HG02938 (cell line): ENCODE results near the gene FRMD4A.
"Not testable (repeated sequence)": the region's sequence is repeated elsewhere in the genome, so short reads cannot be mapped to it uniquely, and the experiment has no call there.

ENCODE experiments used
- ATAC-seq: cut with Tn5 transposase; IDR thresholded peaks from one replicate; pipeline ENCODE4 v1.9.1; 2021; ENCODE audit warnings: mild to moderate bottlenecking, moderate library complexity; ENCODE audit not compliant: unreplicated experiment

FRMD4A gene

GRCh38 chr10:14158575-14158974 is 172.1 kb downstream of the FRMD4A start:
- no peak for ATAC-seq

DNA sequence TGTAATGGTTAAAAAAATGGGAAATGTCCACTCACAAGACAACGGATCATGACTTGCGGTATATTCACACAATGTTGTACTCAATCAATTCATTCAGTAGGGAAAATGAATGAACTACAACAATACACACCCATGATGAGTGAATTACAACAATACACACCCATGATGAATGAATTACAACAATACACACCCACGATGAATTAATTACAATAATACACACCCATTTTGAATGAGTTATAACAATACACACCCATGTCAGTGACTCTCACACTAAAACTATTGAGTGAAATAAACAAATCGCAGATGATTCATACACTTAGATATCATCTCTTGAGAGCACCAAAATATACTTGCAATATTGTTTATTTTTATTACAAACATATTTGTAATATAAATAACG is 174.6 kb downstream of the FRMD4A start:
- no peak for ATAC-seq

- no peak for ATAC-seq
Measured at GRCh38 chr10:14153570-14154055, 177.1 kb downstream of the FRMD4A start.

DNA sequence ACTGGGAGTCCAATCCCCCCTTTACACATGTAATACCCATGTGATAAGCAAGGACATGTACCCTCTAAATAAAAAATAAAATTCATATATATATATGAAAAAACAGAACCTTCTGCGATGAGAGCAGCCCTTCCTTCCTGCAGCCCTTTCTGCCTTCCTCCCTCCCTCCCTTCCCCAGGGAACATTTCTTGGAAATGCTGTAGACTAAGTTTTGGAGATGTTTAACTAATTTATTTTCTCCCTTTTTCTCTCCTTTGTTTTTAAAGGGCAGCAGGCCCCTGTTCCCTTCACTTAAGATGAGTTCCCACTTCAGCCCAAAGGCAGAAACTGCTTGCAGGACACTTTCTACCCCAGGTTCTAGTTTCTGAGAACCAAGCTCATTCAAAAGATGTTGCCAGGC is 179.2 kb downstream of the FRMD4A start:
- ATAC-seq, result no peak

GRCh38 chr10:14150526-14150925 is 180.2 kb downstream of the FRMD4A start:
- no peak for ATAC-seq

DNA sequence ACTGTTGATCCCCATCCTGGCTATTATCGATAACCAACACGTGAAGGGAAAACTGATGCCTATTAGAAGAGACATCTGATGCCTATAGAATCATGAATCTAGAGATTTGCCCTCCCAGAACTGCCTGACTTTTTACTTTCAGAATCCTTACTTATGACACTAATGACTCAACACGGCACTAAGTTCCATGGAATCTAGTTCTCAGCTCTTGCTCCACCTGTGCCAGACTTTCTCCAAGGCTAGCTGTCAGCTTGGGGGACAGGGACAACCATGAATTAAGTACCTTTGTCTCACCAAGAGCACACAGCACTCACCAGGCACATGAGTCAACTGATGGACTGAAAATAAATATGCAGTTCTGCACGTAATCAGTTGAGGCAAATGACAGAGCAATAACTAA is 184.2 kb downstream of the FRMD4A start:
- ATAC-seq, result no peak

GRCh38 chr10:14146025-14146424 is 184.7 kb downstream of the FRMD4A start:
- no peak for ATAC-seq

GRCh38 chr10:14144451-14144850 is 186.3 kb downstream of the FRMD4A start:
- ATAC-seq, result no peak

- ATAC-seq, result no peak
Measured at GRCh38 chr10:14142606-14143250, 188.0 kb downstream of the FRMD4A start.

GRCh38 chr10:14141283-14141682 is 189.4 kb downstream of the FRMD4A start:
- ATAC-seq, result no peak

- ATAC-seq, result no peak
Measured at GRCh38 chr10:14137391-14137790, 193.3 kb downstream of the FRMD4A start.

GRCh38 chr10:14135196-14135595 is 195.5 kb downstream of the FRMD4A start:
- not testable (repeated sequence) for ATAC-seq

GRCh38 chr10:14134275-14134674 is 196.4 kb downstream of the FRMD4A start:
- ATAC-seq, result no peak

DNA sequence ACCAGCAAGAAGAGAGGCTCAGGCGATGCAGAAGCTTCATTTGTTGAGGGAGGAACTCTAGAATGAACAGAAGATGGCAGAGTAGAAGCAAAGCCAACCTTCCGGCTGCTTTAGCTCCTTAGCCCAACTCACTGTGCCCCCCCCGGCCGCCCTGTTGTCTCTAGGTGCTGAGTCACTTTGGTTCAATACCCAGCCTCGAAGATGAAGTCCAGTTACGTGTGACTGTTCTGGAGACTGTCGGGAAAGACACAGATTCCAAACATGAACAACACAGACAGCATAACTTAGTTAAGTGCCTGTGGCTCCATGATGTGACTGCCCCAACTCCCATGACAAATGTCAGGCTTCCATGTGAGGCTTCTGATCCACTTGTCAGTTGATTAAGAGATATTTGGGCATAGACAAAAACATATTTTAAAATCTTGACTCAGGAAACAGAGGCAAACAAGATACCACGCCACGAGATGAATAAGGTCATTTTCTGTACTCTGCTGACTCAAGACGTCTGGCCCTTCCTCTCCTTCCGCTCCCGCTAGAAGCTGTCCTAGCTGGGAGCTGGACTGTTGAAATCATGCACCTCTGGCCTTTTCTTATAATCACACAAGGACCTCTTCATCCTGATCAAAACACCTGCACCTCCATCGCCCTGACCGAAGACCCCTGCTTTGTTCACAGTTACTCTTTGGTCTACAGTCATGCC is 199.3 kb downstream of the FRMD4A start:
- ATAC-seq, result no peak

DNA sequence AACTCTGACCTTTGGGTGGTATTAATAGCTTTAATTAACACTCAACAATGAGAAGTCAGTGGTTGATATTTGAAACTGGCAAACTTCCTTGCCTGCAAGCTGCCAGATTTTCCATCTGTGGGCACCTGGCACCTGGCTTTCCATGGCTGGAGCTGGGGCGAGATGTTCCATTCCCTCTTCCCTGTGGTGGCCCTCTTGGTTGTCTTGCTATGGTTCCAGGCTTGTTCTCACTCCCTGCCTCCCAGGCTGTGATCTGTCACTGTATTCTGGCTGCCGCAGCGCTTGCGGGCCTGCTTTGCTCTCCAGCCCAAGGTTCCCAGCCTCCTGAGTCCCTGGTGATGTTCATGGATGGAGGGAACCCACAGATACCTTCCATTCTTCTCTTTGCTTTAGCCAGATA is 201.0 kb downstream of the FRMD4A start:
- no peak for ATAC-seq

GRCh38 chr10:14128519-14128918 is 202.2 kb downstream of the FRMD4A start:
- no peak for ATAC-seq

GRCh38 chr10:14126697-14127440 is 203.9 kb downstream of the FRMD4A start:
- no peak for ATAC-seq

DNA sequence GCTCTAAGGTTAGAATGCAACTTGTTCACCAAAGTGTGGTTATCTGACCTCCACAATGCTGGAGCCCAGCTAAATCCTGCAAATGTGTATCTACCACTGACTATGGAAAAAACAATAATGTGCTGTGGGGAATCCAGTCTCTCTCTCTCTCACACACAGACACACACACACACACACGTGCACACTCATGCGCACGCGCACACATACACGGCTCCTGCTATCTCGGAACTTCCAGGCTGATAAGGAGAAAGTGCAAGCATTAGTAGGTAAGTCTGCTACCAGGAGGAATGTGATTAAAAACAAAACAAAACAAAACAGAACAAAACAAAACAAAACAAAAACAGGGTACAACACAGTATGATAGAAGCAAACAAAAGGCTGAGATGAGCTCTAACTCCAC is 205.2 kb downstream of the FRMD4A start:
- no peak for ATAC-seq

- no peak for ATAC-seq
Measured at GRCh38 chr10:14124941-14125340, 205.8 kb downstream of the FRMD4A start.

DNA sequence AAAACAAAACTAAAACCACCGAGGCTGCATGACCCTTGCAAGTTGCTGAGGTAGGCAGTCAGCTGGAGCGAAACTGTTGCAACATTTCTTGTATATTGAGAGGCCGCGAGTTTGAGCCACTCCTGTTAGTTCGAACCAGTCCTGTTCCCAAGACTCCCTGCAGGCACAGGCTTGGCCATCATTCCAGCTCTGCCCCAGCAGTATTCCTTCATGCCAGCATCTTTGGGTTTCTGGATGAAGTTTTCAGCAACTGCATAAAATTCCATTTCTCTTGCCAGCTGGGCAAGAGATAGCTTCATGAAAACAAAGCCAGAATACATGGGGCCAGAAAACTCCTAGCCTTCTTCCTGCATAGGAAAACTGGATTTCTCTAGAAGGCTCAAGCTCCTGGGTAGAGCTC is 207.6 kb downstream of the FRMD4A start:
- ATAC-seq, result no peak

- no peak for ATAC-seq
Measured at GRCh38 chr10:14120812-14121211, 209.9 kb downstream of the FRMD4A start.

DNA sequence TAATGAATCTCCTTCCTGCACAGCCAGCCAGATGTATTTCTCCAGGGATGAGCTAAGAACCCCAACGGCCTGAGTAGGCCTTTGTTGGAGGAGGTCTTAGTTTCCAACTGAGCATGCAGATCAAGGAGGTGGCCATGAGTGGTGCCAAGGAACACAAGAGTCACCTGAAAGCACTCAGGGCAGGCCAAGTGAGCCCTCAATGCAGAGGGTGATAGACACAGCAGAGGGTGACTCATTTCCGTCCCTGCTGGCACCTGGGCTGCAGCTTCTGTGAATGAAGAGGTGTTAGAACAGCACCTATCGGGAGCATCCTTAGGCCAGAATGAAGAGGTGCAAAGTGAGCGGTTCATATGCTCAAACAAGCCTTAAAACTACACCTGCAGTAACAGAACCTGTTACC is 211.8 kb downstream of the FRMD4A start:
- no peak for ATAC-seq
